Transverse colon (tissue), 4 donors: ENCODE results near the gene CLASRP. TPM values are rescaled to one million over a fixed set of nuclear protein-coding genes. Genes with fewer than 3 reads are reported as not detected.

Experiments
- DNase-seq: peaks from one replicate; pipeline ENCODE4 v3.0.0-alpha.2; 2019
- H3K27ac ChIP-seq, 4 donors: fragments of 200-600 bp; sonication (generic); 2 replicates each; pipeline ENCODE4 v1.5.1; 2016 to 2018; ENCODE audit warnings: inconsistent platforms in 4 of 4
- H3K27me3 ChIP-seq: fragments of 200-600 bp; sonication (generic); 2 replicates; pipeline ENCODE4 v1.5.1; 2017; ENCODE audit warnings: inconsistent platforms
- H3K36me3 ChIP-seq, 4 donors: fragments of 200-600 bp; sonication (generic); 2 replicates each; pipeline ENCODE4 v1.5.1; 2017 to 2019; ENCODE audit warnings: inconsistent platforms in 4 of 4
- H3K4me1 ChIP-seq, 4 donors: fragments of 200-600 bp; sonication (generic); 2 replicates each; pipeline ENCODE4 v1.5.1; 2017 to 2020; ENCODE audit warnings: inconsistent platforms in 4 of 4
- H3K4me3 ChIP-seq, 4 donors: fragments of 200-600 bp; sonication (generic); 1 replicate in 1 of 4; 2 replicates in 3 of 4; pipeline versions ENCODE4 v1.5.1 to v1.6.1; 2017 to 2019; ENCODE audit warnings: inconsistent platforms in 4 of 4
- H3K9me3 ChIP-seq, 2 donors: fragments of 200-600 bp; sonication (generic); 2 replicates each; pipeline ENCODE4 v1.5.1; 2017 to 2019; ENCODE audit warnings: inconsistent platforms in 2 of 2
- CTCF ChIP-seq, 5 experiments: fragments of 200-600 bp in 3 of 5; fragments of 450-650 bp in 2 of 5; sonication (generic) in 3 of 5; IDR thresholded peaks; 1 replicate in 2 of 5; 2 replicates in 3 of 5; pipeline ENCODE4 v1.5.1; 2016 to 2017; ENCODE audit warnings: antibody characterized with exemption in 5 of 5, inconsistent platforms in 3 of 5, mild to moderate bottlenecking in 2 of 5, moderate library complexity in 1 of 5
- EP300 ChIP-seq: sonication (generic); formaldehyde crosslinking; IDR thresholded peaks from one replicate; pipeline ENCODE4 v1.6.1; 2017; ENCODE audit warnings: antibody characterized with exemption, low read depth
- POLR2A ChIP-seq: fragments of 450-650 bp; IDR thresholded peaks from one replicate; pipeline ENCODE4 v1.6.1; 2016; ENCODE audit warnings: antibody characterized with exemption, mild to moderate bottlenecking, moderate library complexity
- POLR2AphosphoS5 ChIP-seq, 3 donors: sonication (generic); formaldehyde crosslinking; IDR thresholded peaks; one replicate each; pipeline ENCODE4 v1.6.1; 2016; ENCODE audit warnings: antibody characterized with exemption in 3 of 3
- whole genome bisulfite sequencing, 2 donors: methylation state at CpG; one replicate each; pipeline ENCODE4 v1.1.5; 2018; ENCODE audit warnings: low coverage in 1 of 2; 5-methylcytosine and 5-hydroxymethylcytosine counted together
- in situ Hi-C, 4 donors: fragments of 200-750 bp; cut with MboI; loops; one replicate each; pipeline versions ENCODE4 v1.15.0 to v1.15.1; 2017; ENCODE audit warnings: low sequenced_read_pairs in 3 of 4, low pct_ligation_motif_present in 1 of 4, low pct_unique_long_range_greater_than_20kb in 1 of 4
- intact Hi-C: fragments of 100-400 bp; cut with DNase I; formaldehyde crosslinking; loops from one replicate; pipeline ENCODE4 v1.15.1; 2023; ENCODE audit warnings: low total_unique reads
- total RNA-seq, 4 donors: library from RNA; depleted of rRNA; stranded (reverse); fragments of >200 nt; gene quantifications; one replicate each; pipeline ENCODE4 v1.1.0, GENCODE V29; 2016

Gene CLASRP
- total RNA-seq, 4 donors from 2014 or later = 82.6 to 382 (median 100) TPM

- TF ChIP-seq POLR2AphosphoS5 (IDR thresholded peaks at IDR 0.05) (no peak), CTCF (IDR thresholded peaks at IDR 0.05) (no peak), EP300 (no peak), POLR2A (no peak)
Observed at GRCh38 chr19:45070861-45071544, 32.2 kb downstream of the CLASRP start.

GRCh38 chr19:45071545-45071938 lies 32.7 kb downstream of the CLASRP start:
- no peaks in the 10 kb centered on the region for H3K27me3 ChIP-seq
- H3K9me3 ChIP-seq = no peaks in the 10 kb centered on the region
- TF ChIP-seq POLR2AphosphoS5 (IDR thresholded peaks at IDR 0.05) (no peak), EP300 (no peak), POLR2A (no peak), CTCF (IDR thresholded peaks at IDR 0.05) (no peak)
- no peak overlapping the region for H3K4me3 ChIP-seq
- H3K4me1 ChIP-seq = peaks cover 1 to 17% (median 9%) of the 10 kb centered on the region in 4 donors
- H3K27ac ChIP-seq = no peak overlapping the region
- WGBS, 2 donors = 88 to 100% methylated on average over 1 to 21 of the region's 25 CpGs
- intact Hi-C loops = no loop called here
- peaks cover 0 to 47% (median 15%) of the 10 kb centered on the region in 4 donors for H3K36me3 ChIP-seq
- in situ Hi-C loops = no loop called here
- no peak for DNase-seq

More at GRCh38 chr19:45070861-45071544, 32.2 kb downstream of the CLASRP start:
- H3K36me3 ChIP-seq = peaks cover 0 to 47% (median 15%) of the 10 kb centered on the region in 4 donors
- intact Hi-C loops (no loop called here), in situ Hi-C loops (no loop called here)
- no peaks in the 10 kb centered on the region for H3K27me3 ChIP-seq
- no peak overlapping the region for H3K27ac ChIP-seq
- H3K4me1 ChIP-seq = peaks cover 0 to 15% (median 6%) of the 10 kb centered on the region in 4 donors
- WGBS, 2 donors = 71% methylated on average over 5 to 19 of the region's 19 CpGs
- no peak overlapping the region for H3K4me3 ChIP-seq
- no peak for DNase-seq
- H3K9me3 ChIP-seq = no peaks in the 10 kb centered on the region

GRCh38 chr19:45071969-45072790 lies 33.3 kb downstream of the CLASRP start:
- Histone ChIP-seq H3K4me1 (peaks cover 7 to 23% (median 15%) of the 10 kb centered on the region in 4 donors), H3K4me3 (no peak overlapping the region), H3K36me3 (peaks cover 0 to 47% (median 15%) of the 10 kb centered on the region in 4 donors), H3K27ac (no peak overlapping the region), H3K27me3 (no peaks in the 10 kb centered on the region), H3K9me3 (no peaks in the 10 kb centered on the region)
- intact Hi-C loops = no loop called here
- no peak for DNase-seq
- 91% methylated on average over 25 of the region's 34 CpGs; no CpG with 5 or more reads in 1 of the 2 donors for WGBS, 2 donors
- in situ Hi-C loops = no loop called here
- no peak for TF ChIP-seq POLR2AphosphoS5 (IDR thresholded peaks at IDR 0.05)
- no peak for TF ChIP-seq POLR2A
- TF ChIP-seq EP300 = no peak
- TF ChIP-seq CTCF (IDR thresholded peaks at IDR 0.05) = no peak

GRCh38 chr19:45074744-45075300 lies 36.0 kb downstream of the CLASRP start:
- WGBS, 2 donors = 57 to 94% methylated on average over 3 to 11 of the region's 11 CpGs
- no peak for DNase-seq
- peaks cover 0 to 21% (median 7%) of the 10 kb centered on the region in 4 donors for H3K36me3 ChIP-seq
- no peaks in the 10 kb centered on the region for H3K27me3 ChIP-seq
- H3K4me3 ChIP-seq = peak overlapping the region in 3 of 4 donors; percentile 5 to 68 (median 65)
- peaks cover 7 to 37% (median 31%) of the 10 kb centered on the region in 4 donors for H3K4me1 ChIP-seq
- H3K9me3 ChIP-seq = no peaks in the 10 kb centered on the region
- intact Hi-C loops = loop anchor here (5.0 kb wide), 1 partner anchor 33 kb away; no protein-coding TSS in a partner anchor
- TF ChIP-seq EP300 = no peak
- TF ChIP-seq POLR2AphosphoS5 (IDR thresholded peaks at IDR 0.05) = no peak
- no peak for TF ChIP-seq POLR2A
- TF ChIP-seq CTCF (IDR thresholded peaks at IDR 0.05) = no peak
- peak overlapping the region; percentile 88 to 92 (median 89) for H3K27ac ChIP-seq
- in situ Hi-C loops = no loop called here
